ENCODE measurements around the gene MICAL3. TPM values are rescaled to one million over a fixed set of nuclear protein-coding genes. Genes with fewer than 3 reads are reported as not detected.

Gene MICAL3
- polyA plus RNA-seq, 1 of the 3 experiments (the other 2 are of a cell fraction), result 83.1 TPM

GRCh38 chr22:17884893-17885292, 139.5 kb downstream of the MICAL3 start:
- POLR2A ChIA-PET, result interaction anchor here (0.5 kb wide), 1 partner anchor 119 kb away, joined by 3 read pairs; no protein-coding TSS in a partner anchor
- no peak for DNase-seq
- Histone ChIP-seq H3K9ac (no peak overlapping the region), H3K79me2 (ENCODE audit: insufficient read depth) (no peaks in the 10 kb centered on the region), H3K9me3 (no peaks in the 10 kb centered on the region), H2AFZ (ENCODE audit: low read depth) (no peak overlapping the region), H3K27me3 (ENCODE audit: insufficient read depth) (no peaks in the 10 kb centered on the region), H3K9me2 (no peaks in the 10 kb centered on the region), H3K4me1 (ENCODE audit: control insufficient read depth in 1 of 2, insufficient read depth in 2 of 2, low read depth in 1 of 2, low read length in 1 of 2) (no peaks in the 10 kb centered on the region; a peak in 1 of 4 replicates), H3K4me3 (ENCODE audit: low read depth in 2 of 2, low read length in 1 of 2) (no peak overlapping the region), H3K27ac (ENCODE audit: low read depth in 2 of 2, low read length in 1 of 2) (no peak overlapping the region), H3F3A (replicated peaks; ENCODE audit: insufficient read depth) (no peaks in the 10 kb centered on the region), H3K36me3 (replicated peaks in 1 of 2; ENCODE audit: control insufficient read depth in 1 of 2, insufficient read depth in 2 of 2, low read length in 1 of 2) (peaks cover 17 to 90% of the 10 kb centered on the region in 2 experiments), H3K4me2 (no peak overlapping the region), H4K20me1 (ENCODE audit: insufficient read depth) (no peaks in the 10 kb centered on the region)
- TF ChIP-seq FOSL2 (IDR thresholded peaks at IDR 0.05; ENCODE audit: borderline replicate concordance, low read depth) (no peak), NFIC (IDR thresholded peaks at IDR 0.05; ENCODE audit: borderline replicate concordance) (no peak), ELF1 (IDR thresholded peaks at IDR 0.05) (no peak), MEF2A (IDR thresholded peaks at IDR 0.05; ENCODE audit: borderline replicate concordance, low read depth) (no peak), TEAD4 (IDR thresholded peaks at IDR 0.05; ENCODE audit: borderline replicate concordance, insufficient read depth) (no peak), TAF1 (IDR thresholded peaks at IDR 0.05; ENCODE audit: borderline replicate concordance, low read depth, low read length) (no peak), JUND (IDR thresholded peaks at IDR 0.05) (no peak), GATA2 (CRISPR knock-in tag; IDR thresholded peaks at IDR 0.05) (no peak)
- TF ChIP-seq, protein P1, sequence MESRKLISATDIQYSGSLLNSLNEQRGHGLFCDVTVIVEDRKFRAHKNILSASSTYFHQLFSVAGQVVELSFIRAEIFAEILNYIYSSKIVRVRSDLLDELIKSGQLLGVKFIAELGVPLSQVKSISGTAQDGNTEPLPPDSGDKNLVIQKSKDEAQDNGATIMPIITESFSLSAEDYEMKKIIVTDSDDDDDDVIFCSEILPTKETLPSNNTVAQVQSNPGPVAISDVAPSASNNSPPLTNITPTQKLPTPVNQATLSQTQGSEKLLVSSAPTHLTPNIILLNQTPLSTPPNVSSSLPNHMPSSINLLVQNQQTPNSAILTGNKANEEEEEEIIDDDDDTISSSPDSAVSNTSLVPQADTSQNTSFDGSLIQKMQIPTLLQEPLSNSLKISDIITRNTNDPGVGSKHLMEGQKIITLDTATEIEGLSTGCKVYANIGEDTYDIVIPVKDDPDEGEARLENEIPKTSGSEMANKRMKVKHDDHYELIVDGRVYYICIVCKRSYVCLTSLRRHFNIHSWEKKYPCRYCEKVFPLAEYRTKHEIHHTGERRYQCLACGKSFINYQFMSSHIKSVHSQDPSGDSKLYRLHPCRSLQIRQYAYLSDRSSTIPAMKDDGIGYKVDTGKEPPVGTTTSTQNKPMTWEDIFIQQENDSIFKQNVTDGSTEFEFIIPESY (IDR thresholded peaks at IDR 0.05; ENCODE audit: borderline replicate concordance, low read depth), result no peak
- CTCF ChIA-PET, result interaction anchor here (1.2 to 1.6 kb wide), 5 partner anchors 25 to 142 kb away, joined by 3 to 10 read pairs (median 3); no protein-coding TSS in a partner anchor
- 93% methylated on average over 8 of the region's 8 CpGs for WGBS (ENCODE audit: low lambda C conversion rate)

- TF ChIP-seq NFIC (IDR thresholded peaks at IDR 0.05; ENCODE audit: borderline replicate concordance) (no peak), RCOR1 (IDR thresholded peaks at IDR 0.05; ENCODE audit: low read length) (no peak), JUND (IDR thresholded peaks at IDR 0.05) (no peak), RAD21 (IDR thresholded peaks at IDR 0.05; ENCODE audit: low read length) (no peak), REST (IDR thresholded peaks at IDR 0.05; ENCODE audit: low read depth, low read length) (no peak), EZH2phosphoT487 (IDR thresholded peaks at IDR 0.05; ENCODE audit: borderline replicate concordance, low read depth) (no peak), GATA2 (CRISPR knock-in tag; IDR thresholded peaks at IDR 0.05) (no peak)
- Histone ChIP-seq H4K20me1 (ENCODE audit: insufficient read depth) (no peaks in the 10 kb centered on the region), H3K4me1 (ENCODE audit: control insufficient read depth in 1 of 2, insufficient read depth in 2 of 2, low read depth in 1 of 2, low read length in 1 of 2) (peaks cover 0 to 4% of the 10 kb centered on the region in 2 experiments; a peak in 1 of 4 replicates), H3K27me3 (ENCODE audit: insufficient read depth) (no peaks in the 10 kb centered on the region), H3K36me3 (replicated peaks in 1 of 2; ENCODE audit: control insufficient read depth in 1 of 2, insufficient read depth in 2 of 2, low read length in 1 of 2) (peaks cover 17 to 95% of the 10 kb centered on the region in 2 experiments), H3F3A (replicated peaks; ENCODE audit: insufficient read depth) (no peaks in the 10 kb centered on the region), H3K9me3 (no peaks in the 10 kb centered on the region), H2AFZ (ENCODE audit: low read depth) (no peak overlapping the region), H3K27ac (ENCODE audit: low read depth in 2 of 2, low read length in 1 of 2) (no peak overlapping the region), H3K4me2 (no peak overlapping the region), H3K4me3 (ENCODE audit: low read depth in 2 of 2, low read length in 1 of 2) (no peak overlapping the region), H3K79me2 (ENCODE audit: insufficient read depth) (no peaks in the 10 kb centered on the region), H3K9me2 (no peaks in the 10 kb centered on the region), H3K9ac (no peak overlapping the region)
- ChIA-PET CTCF (interaction anchor here (1.0 to 1.6 kb wide), 5 partner anchors 10 to 142 kb away, joined by 3 to 10 read pairs (median 3); no protein-coding TSS in a partner anchor), POLR2A (no interaction called here)
- 94% methylated on average over 6 of the region's 6 CpGs for WGBS (ENCODE audit: low lambda C conversion rate)
- no peak for DNase-seq
These were observed 140.3 kb downstream of the MICAL3 start for GRCh38 chr22:17884084-17884483.
